ENCODE data around the gene IKBKG.

Gene IKBKG

GRCh38 chrX:154534526-154535322 is 12.7 kb upstream of the IKBKG start (continued):
- 0 out of 2 replicates have a peak, but pooled peaks have one; percentile 64 for TF ChIP-seq PBX3 (CRISPR knock-in tag; IDR thresholded peaks at IDR 0.05)
- no peak for TF ChIP-seq ZNF707 (tag by site-specific recombination; IDR thresholded peaks at IDR 0.05)
- TF ChIP-seq ZBTB26 (tag by site-specific recombination; optimal IDR thresholded peaks at IDR 0.05): peak; percentile 36
- TF ChIP-seq ZNF660 (tag by site-specific recombination; IDR thresholded peaks at IDR 0.05): peak; percentile 94
- TF ChIP-seq ZXDB (tag by site-specific recombination; IDR thresholded peaks at IDR 0.05): peak; percentile 58; the same call in 1 of the 2 replicates
- peak; percentile 72 for TF ChIP-seq ZBTB17 (tag by site-specific recombination; IDR thresholded peaks at IDR 0.05)

GRCh38 chrX:154535892-154536291 is 11.5 kb upstream of the IKBKG start:
- TF ChIP-seq ZNF335 (tag by site-specific recombination; conservative IDR thresholded peaks at IDR 0.05): no peak
- no peak for TF ChIP-seq ZNF626 (tag by site-specific recombination; IDR thresholded peaks at IDR 0.05)
- no peak for TF ChIP-seq ZBTB11 (tag by site-specific recombination; conservative IDR thresholded peaks at IDR 0.05; ENCODE audit: low read depth)
- TF ChIP-seq ZEB2 (tag by site-specific recombination; IDR thresholded peaks at IDR 0.05): no peak
- TF ChIP-seq ZNF146 (tag by site-specific recombination; IDR thresholded peaks at IDR 0.05): no peak
- TF ChIP-seq ZFP3 (tag by site-specific recombination; IDR thresholded peaks at IDR 0.05; ENCODE audit: low read depth): no peak
- no peak for TF ChIP-seq ZNF510 (tag by site-specific recombination; IDR thresholded peaks at IDR 0.05; ENCODE audit: insufficient replicate concordance)
- no peak for TF ChIP-seq ATF2 (tag by site-specific recombination; IDR thresholded peaks at IDR 0.05; ENCODE audit: low read depth)
- no peak for TF ChIP-seq OSR2 (tag by site-specific recombination; IDR thresholded peaks at IDR 0.05)
- TF ChIP-seq CTCF (tag by site-specific recombination; IDR thresholded peaks at IDR 0.05): no peak
- TF ChIP-seq BCL6B (tag by site-specific recombination; IDR thresholded peaks at IDR 0.05): no peak
- TF ChIP-seq ZBTB17 (tag by site-specific recombination; IDR thresholded peaks at IDR 0.05): no peak
- Histone ChIP-seq H3K27ac (ENCODE audit: extremely low read depth, low read depth, low read length) (no peak overlapping the region), H3K4me1 (ENCODE audit: control insufficient read depth, insufficient read depth, low read length) (no peaks in the 10 kb centered on the region), H3K9me3 (ENCODE audit: control insufficient read depth, insufficient read depth, low read depth, low read length) (no peaks in the 10 kb centered on the region), H3K36me3 (ENCODE audit: control insufficient read depth in 2 of 2, insufficient read depth in 1 of 2, low read length in 2 of 2) (peaks cover 0 to 47% of the 10 kb centered on the region in 2 experiments; a peak in 1 of 3 replicates), H3K4me3 (ENCODE audit: low read depth, low read length) (no peak overlapping the region)
- ChIA-PET POLR2A (no interaction called here), CTCF (interaction anchor here (0.6 to 4.2 kb wide), 14 partner anchors 9 to 589 kb away, joined by 3 to 29 read pairs (median 4); partner anchors contain the start of genes FLNA and SLC10A3)
